Gastrocnemius medialis (tissue), 4 donors: ENCODE results near the gene TNNI3K. TPM values are rescaled to one million over a fixed set of nuclear protein-coding genes. Genes with fewer than 3 reads are reported as not detected.

Experiments
- ATAC-seq, 2 donors: fragments of 150-250 bp; one replicate each; pipeline ENCODE4 v1.9.1; 2016
- DNase-seq, 2 donors: peaks; one replicate each; pipeline ENCODE4 v3.0.0-alpha.2; 2019
- H3K27ac ChIP-seq, 4 donors: fragments of 200-600 bp; sonication (generic); 1 replicate in 1 of 4; 2 replicates in 3 of 4; pipeline ENCODE4 v1.5.1; 2016 to 2018; ENCODE audit warnings: mild to moderate bottlenecking in 2 of 4, moderate library complexity in 1 of 4
- H3K27me3 ChIP-seq, 3 donors: fragments of 200-600 bp; sonication (generic) in 2 of 3; 1 replicate in 1 of 3; 2 replicates in 2 of 3; pipeline versions ENCODE4 v1.5.1 to v1.6.0; 2016 to 2019; ENCODE audit warnings: mild to moderate bottlenecking in 1 of 3, moderate library complexity in 1 of 3
- H3K36me3 ChIP-seq, 2 donors: fragments of 200-600 bp; sonication (generic) in 1 of 2; one replicate each; pipeline ENCODE4 v1.5.1; 2017 to 2018
- H3K4me1 ChIP-seq, 2 donors: fragments of 200-600 bp; sonication (generic) in 1 of 2; one replicate each; pipeline ENCODE4 v1.5.1; 2016 to 2017; ENCODE audit warnings: mild to moderate bottlenecking in 2 of 2
- H3K4me3 ChIP-seq, 4 donors: fragments of 200-600 bp; sonication (generic) in 3 of 4; 1 replicate in 1 of 4; 2 replicates in 3 of 4; pipeline ENCODE4 v1.5.1; 2016 to 2019; ENCODE audit warnings: mild to moderate bottlenecking in 2 of 4
- H3K9me3 ChIP-seq, 3 donors: fragments of 200-600 bp; sonication (generic) in 2 of 3; 1 replicate in 1 of 3; 2 replicates in 2 of 3; pipeline ENCODE4 v1.5.1; 2016 to 2019
- CTCF ChIP-seq, 5 experiments: fragments of 450-650 bp in 3 of 5; fragments of 200-600 bp in 2 of 5; sonication (generic) in 2 of 5; IDR thresholded peaks in 4 of 5; conservative IDR thresholded peaks in 1 of 5; 1 replicate in 4 of 5; 2 replicates in 1 of 5; pipeline ENCODE4 v1.5.1; 2016 to 2019; ENCODE audit warnings: antibody characterized with exemption in 5 of 5, mild to moderate bottlenecking in 3 of 5, moderate library complexity in 3 of 5
- POLR2A ChIP-seq, 2 donors: fragments of 450-650 bp; IDR thresholded peaks; one replicate each; pipeline ENCODE4 v1.6.1; 2017; ENCODE audit warnings: antibody characterized with exemption in 2 of 2, mild to moderate bottlenecking in 2 of 2, moderate library complexity in 2 of 2
- in situ Hi-C, 4 donors: fragments of 200-750 bp; cut with MboI; loops; one replicate each; pipeline versions ENCODE4 v1.15.0 to v1.8.0; 2017; ENCODE audit warnings: low sequenced_read_pairs in 4 of 4
- intact Hi-C: fragments of 100-400 bp; cut with DNase I; formaldehyde crosslinking; loops from one replicate; pipeline ENCODE4 v1.15.1; 2023; ENCODE audit warnings: low total_unique reads
- total RNA-seq, 4 donors: library from RNA; depleted of rRNA; stranded (reverse); fragments of >200 nt; gene quantifications; one replicate each; pipeline versions ENCODE4 v1.1.0 to v1.2.3, GENCODE V29; 2016

Gene TNNI3K
- total RNA-seq, 4 donors from 2014 or later: 0.39 to 8.6 (median 4.0) TPM

- in situ Hi-C loops (no loop called here), intact Hi-C loops (no loop called here)
- DNase-seq (no peak), ATAC-seq (no peak)
- no peaks in the 10 kb centered on the region for H3K36me3 ChIP-seq
- H3K9me3 ChIP-seq: no peaks in the 10 kb centered on the region
- no peaks in the 10 kb centered on the region for H3K4me1 ChIP-seq
- no peak overlapping the region for H3K4me3 ChIP-seq
- H3K27me3 ChIP-seq: no peaks in the 10 kb centered on the region
- no peak overlapping the region for H3K27ac ChIP-seq
- TF ChIP-seq CTCF (IDR thresholded peaks at IDR 0.05 in 4 of 5, conservative IDR thresholded peaks at IDR 0.05 in 1 of 5) (no peak), POLR2A (IDR thresholded peaks at IDR 0.05) (no peak)
Measured at GRCh38 chr1:74333244-74333643, 98.1 kb downstream of the TNNI3K start.

DNA sequence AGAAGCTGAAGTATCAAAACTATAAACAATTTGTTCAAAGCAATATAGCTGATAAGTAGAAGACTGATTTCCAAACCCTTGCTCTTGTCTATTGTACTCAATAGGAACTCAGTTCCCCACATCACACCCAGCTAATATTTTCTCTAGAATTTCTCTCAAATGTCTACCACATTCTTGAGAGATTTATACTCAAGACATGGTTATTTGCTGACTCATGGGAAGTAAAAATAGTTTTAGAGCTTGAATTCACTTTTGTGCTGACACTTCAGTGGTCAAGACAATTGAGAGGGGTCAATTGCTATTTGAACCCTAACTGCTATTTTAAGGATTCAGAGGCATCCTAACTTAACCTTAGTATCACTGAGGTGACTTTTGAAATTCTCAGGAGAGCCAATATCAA lies 99.0 kb downstream of the TNNI3K start:
- Histone ChIP-seq H3K4me3 (no peak overlapping the region), H3K36me3 (no peaks in the 10 kb centered on the region), H3K27me3 (no peaks in the 10 kb centered on the region), H3K27ac (no peak overlapping the region), H3K4me1 (no peaks in the 10 kb centered on the region), H3K9me3 (no peaks in the 10 kb centered on the region)
- ATAC-seq (no peak), DNase-seq (no peak)
- intact Hi-C loops: no loop called here
- no peak for TF ChIP-seq CTCF (IDR thresholded peaks at IDR 0.05 in 4 of 5, conservative IDR thresholded peaks at IDR 0.05 in 1 of 5)
- TF ChIP-seq POLR2A (IDR thresholded peaks at IDR 0.05): no peak
- in situ Hi-C loops: no loop called here

DNA sequence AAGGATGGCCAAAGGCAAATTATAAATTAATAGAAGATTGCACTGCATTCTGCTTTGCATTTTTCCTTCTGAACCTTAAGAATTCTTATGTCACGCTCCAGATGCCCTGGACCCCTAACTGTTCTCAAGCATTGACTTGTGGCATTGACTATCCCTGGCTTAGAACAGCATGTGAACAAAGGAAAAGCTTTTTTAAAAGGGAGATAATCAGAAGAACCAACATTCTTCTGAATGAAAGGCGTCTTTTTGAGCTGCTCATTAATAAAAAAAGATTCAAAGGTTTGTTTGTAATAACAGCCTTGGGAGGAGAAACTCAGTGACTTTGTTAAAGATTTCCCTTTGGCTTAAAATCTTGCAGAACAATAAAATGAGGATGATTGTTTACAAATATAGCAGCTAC lies 105.5 kb downstream of the TNNI3K start:
- Histone ChIP-seq H3K4me1 (peaks cover 0 to 6% of the 10 kb centered on the region in 2 donors), H3K27ac (no peak overlapping the region), H3K27me3 (no peaks in the 10 kb centered on the region), H3K9me3 (no peaks in the 10 kb centered on the region), H3K36me3 (no peaks in the 10 kb centered on the region), H3K4me3 (no peak overlapping the region)
- in situ Hi-C loops: no loop called here
- intact Hi-C loops: no loop called here
- ATAC-seq (no peak), DNase-seq (no peak)
- TF ChIP-seq CTCF (IDR thresholded peaks at IDR 0.05 in 4 of 5, conservative IDR thresholded peaks at IDR 0.05 in 1 of 5) (no peak), POLR2A (IDR thresholded peaks at IDR 0.05) (no peak)

DNA sequence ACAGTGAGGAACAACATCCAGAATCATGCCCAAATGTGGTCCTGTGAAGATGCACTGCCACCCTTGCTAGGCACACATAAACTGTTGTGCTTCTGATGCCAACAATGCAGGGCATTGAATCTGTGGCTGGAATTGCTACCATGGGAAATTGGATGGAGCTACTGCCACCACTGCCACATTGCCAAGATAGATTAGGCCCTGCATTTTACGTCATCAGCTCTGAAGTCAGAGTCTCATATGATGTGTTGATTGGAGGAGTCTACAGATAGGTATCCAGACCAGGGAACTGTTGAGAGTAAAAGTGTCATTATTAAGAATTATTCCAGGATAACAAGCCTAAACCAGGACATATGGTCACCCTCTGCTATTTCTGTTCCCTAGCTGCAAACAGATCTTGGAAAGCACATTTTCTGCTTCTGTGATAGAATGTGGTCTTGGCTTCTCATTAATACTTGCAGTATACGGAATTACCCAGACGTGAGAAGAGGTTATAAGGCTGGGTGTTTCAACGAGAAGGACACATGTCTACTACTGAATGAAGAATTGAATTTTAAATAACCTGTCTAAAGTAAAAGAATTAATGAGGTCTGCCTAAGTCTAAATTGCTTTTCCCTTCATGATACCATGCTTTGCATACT lies 106.6 kb downstream of the TNNI3K start:
- Histone ChIP-seq H3K4me1 (peaks cover 0 to 6% of the 10 kb centered on the region in 2 donors), H3K9me3 (no peaks in the 10 kb centered on the region), H3K27me3 (no peaks in the 10 kb centered on the region), H3K27ac (no peak overlapping the region), H3K36me3 (no peaks in the 10 kb centered on the region), H3K4me3 (no peak overlapping the region)
- intact Hi-C loops (no loop called here), in situ Hi-C loops (no loop called here)
- no peak for DNase-seq
- no peak for ATAC-seq
- TF ChIP-seq CTCF (IDR thresholded peaks at IDR 0.05 in 4 of 5, conservative IDR thresholded peaks at IDR 0.05 in 1 of 5) (no peak), POLR2A (IDR thresholded peaks at IDR 0.05) (no peak)

GRCh38 chr1:74343216-74343615 lies 108.0 kb downstream of the TNNI3K start:
- H3K27me3 ChIP-seq: no peaks in the 10 kb centered on the region
- no peak for ATAC-seq

More at GRCh38 chr1:74343216-74343615, 108.0 kb downstream of the TNNI3K start:
- in situ Hi-C loops (no loop called here), intact Hi-C loops (no loop called here)
- Histone ChIP-seq H3K4me1 (peaks cover 0 to 6% of the 10 kb centered on the region in 2 donors), H3K36me3 (no peaks in the 10 kb centered on the region), H3K9me3 (no peaks in the 10 kb centered on the region), H3K27ac (no peak overlapping the region), H3K4me3 (no peak overlapping the region)
- DNase-seq: no peak
- TF ChIP-seq CTCF (IDR thresholded peaks at IDR 0.05 in 4 of 5, conservative IDR thresholded peaks at IDR 0.05 in 1 of 5) (no peak), POLR2A (IDR thresholded peaks at IDR 0.05) (no peak)
